Panc1 (cell line): Measurements from ENCODE around the gene PSMA8. TPM values are rescaled to one million over a fixed set of nuclear protein-coding genes. Genes with fewer than 3 reads are reported as not detected.
A peak's percentile ranks its signal among the peaks of the same experiment; 100 is the strongest.

Experiments used
- ATAC-seq: fragments of 200-7000 bp; cut with Tn5 transposase; 2 replicates; pipeline ENCODE4 v1.9.1; 2020; ENCODE audit warnings: mild to moderate bottlenecking, moderate library complexity
- BruUV-seq: library from RNA; stranded (reverse); fragments of 400-500 nt; replicated peaks from 2 replicates; lab custom pipeline; 2021; lab: Mats Ljungman, UMichigan
- CTCF ChIA-PET: fragments of 300-600 bp; sonication (Branson Sonifier 250); formaldehyde crosslinking; loops from one replicate; lab custom pipeline; 2022; ENCODE audit warnings: antibody characterized with exemption; lab: Charles Lee
- POLR2A ChIA-PET: fragments of 300-600 bp; sonication (Branson Sonifier 250); formaldehyde crosslinking; loops from one replicate; lab custom pipeline; 2022; ENCODE audit warnings: antibody characterized with exemption; lab: Charles Lee
- DNase-seq: peaks from one replicate; pipeline ENCODE4 v3.0.0-alpha.2; 2010; ENCODE audit warnings: low read depth, low spot score
- H3K27ac ChIP-seq: 2 replicates; pipeline ENCODE4 v1.5.1; 2011; ENCODE audit warnings: mild to moderate bottlenecking, low read length, inconsistent platforms
- H3K27me3 ChIP-seq: fragments of 200-500 bp; sonication (Bioruptor generic); 2 replicates; pipeline ENCODE4 v1.6.0; 2014; ENCODE audit warnings: low read length, inconsistent platforms; ENCODE audit not compliant: control insufficient read depth, insufficient read depth
- H3K36me3 ChIP-seq: fragments of 200-500 bp; sonication (Bioruptor generic); 2 replicates; pipeline ENCODE4 v1.5.1; 2014; ENCODE audit warnings: inconsistent platforms, mild to moderate bottlenecking, low read length, moderate library complexity; ENCODE audit not compliant: control insufficient read depth, insufficient read depth
- H3K4me1 ChIP-seq: 2 replicates; pipeline ENCODE4 v1.5.1; 2011; ENCODE audit warnings: inconsistent platforms, mild to moderate bottlenecking, low read length, moderate library complexity; ENCODE audit not compliant: control insufficient read depth, insufficient read depth
- H3K4me3 ChIP-seq, 2 experiments: 2 replicates each; pipeline ENCODE4 v1.5.1; 2011 to 2012; ENCODE audit warnings: low read depth in 2 of 2, low read length in 2 of 2, mild to moderate bottlenecking in 2 of 2, inconsistent platforms in 1 of 2, moderate library complexity in 1 of 2
- H3K9me3 ChIP-seq: fragments of 200-500 bp; sonication (Bioruptor generic); 2 replicates; pipeline ENCODE4 v1.5.1; 2014; ENCODE audit warnings: low read depth, mild to moderate bottlenecking, inconsistent platforms, low read length, moderate library complexity; ENCODE audit not compliant: control insufficient read depth, insufficient read depth
- CTCF ChIP-seq: fragments of 450-650 bp; IDR thresholded peaks from 2 replicates; pipeline ENCODE4 v1.5.1; 2017; ENCODE audit warnings: mild to moderate bottlenecking
- POLR2AphosphoS5 ChIP-seq: IDR thresholded peaks from 2 replicates; pipeline ENCODE4 v1.6.1; 2012; ENCODE audit warnings: mild to moderate bottlenecking, low read depth, low read length, moderate library complexity
- REST ChIP-seq, 2 experiments: IDR thresholded peaks; 2 replicates each; pipeline ENCODE4 v1.6.1; 2011 to 2012; ENCODE audit warnings: low read depth in 2 of 2, control low read depth in 1 of 2, low read length in 1 of 2, mild to moderate bottlenecking in 1 of 2, moderate library complexity in 1 of 2; ENCODE audit not compliant: insufficient read depth in 1 of 2
- SIN3A ChIP-seq: IDR thresholded peaks from 2 replicates; pipeline ENCODE4 v1.6.1; 2012; ENCODE audit warnings: low read depth, mild to moderate bottlenecking, low read length, moderate library complexity, borderline replicate concordance; ENCODE audit not compliant: insufficient read depth
- TCF7L2 ChIP-seq: IDR thresholded peaks from 2 replicates; pipeline ENCODE4 v1.6.1; 2011; ENCODE audit warnings: mild to moderate bottlenecking, low read depth, low read length, inconsistent platforms
- in situ Hi-C: cut with HindIII; loops from 2 replicates; pipeline ENCODE4 v1.10.0; 2016; ENCODE audit warnings: low sequenced_read_pairs, low pct_unique_long_range_greater_than_20kb
- intact Hi-C: fragments of 100-400 bp; cut with micrococcal nuclease; formaldehyde crosslinking; loops from one replicate; pipeline ENCODE4 v1.10.0; 2022; ENCODE audit not compliant: unreplicated experiment
- total RNA-seq: library from RNA; stranded (reverse); gene quantifications from one replicate; pipeline ENCODE4 v1.2.1, GENCODE V29; 2021; ENCODE audit not compliant: unreplicated experiment

PSMA8 gene
- total RNA-seq, 1 experiment from 2014 or later = not detected

- ATAC-seq = no peak
- intact Hi-C loops (no loop called here), in situ Hi-C loops (no loop called here)
- Histone ChIP-seq H3K27ac (no peak overlapping the region), H3K4me1 (no peaks in the 10 kb centered on the region), H3K4me3 (no peak overlapping the region), H3K36me3 (no peaks in the 10 kb centered on the region), H3K27me3 (no peaks in the 10 kb centered on the region), H3K9me3 (no peaks in the 10 kb centered on the region)
- TF ChIP-seq POLR2AphosphoS5 (no peak), REST (IDR thresholded peaks at IDR 0.05; ENCODE audit: insufficient read depth in 1 of 2, low read depth in 2 of 2, low read length in 1 of 2) (no peak), SIN3A (no peak), TCF7L2 (no peak), CTCF (no peak)
- BruUV-seq = no TSS peak
- CTCF ChIA-PET = no interaction called here
- POLR2A ChIA-PET = no interaction called here
- DNase-seq = no peak
Measured at GRCh38 chr18:26215247-26215970, 81.7 kb downstream of the PSMA8 start.

- ChIA-PET CTCF (no interaction called here), POLR2A (interaction anchor here (0.6 kb wide), 1 partner anchor 37 kb away, joined by 3 read pairs; no protein-coding TSS in a partner anchor)
- H3K4me1 ChIP-seq = peaks cover 11% of the 10 kb centered on the region
- peak overlapping the region in 1 of 2 experiments; percentile 76; a peak in 2 of 4 replicates for H3K4me3 ChIP-seq
- intact Hi-C loops (loop anchor here (5.0 kb wide), 1 partner anchor 133 kb away; the partner anchor contains the start of gene SS18), in situ Hi-C loops (no loop called here)
- H3K27me3 ChIP-seq = no peaks in the 10 kb centered on the region
- no peak for TF ChIP-seq REST (IDR thresholded peaks at IDR 0.05; ENCODE audit: insufficient read depth in 1 of 2, low read depth in 2 of 2, low read length in 1 of 2)
- no peak for TF ChIP-seq POLR2AphosphoS5
- TF ChIP-seq SIN3A = no peak
- TF ChIP-seq CTCF = no peak
- no peak for TF ChIP-seq TCF7L2
- peak overlapping the region; percentile 80; the same call in 1 of the 2 replicates for H3K27ac ChIP-seq
- H3K9me3 ChIP-seq = no peaks in the 10 kb centered on the region
- H3K36me3 ChIP-seq = no peaks in the 10 kb centered on the region; the same call in 1 of the 2 replicates
- BruUV-seq = no TSS peak
- DNase-seq = no peak
- ATAC-seq = no peak
Measured at GRCh38 chr18:26225022-26225693, 91.5 kb downstream of the PSMA8 start.
